Left ventricle myocardium inferior (tissue), 1 donor: ENCODE results near the gene RFTN1. TPM values are rescaled to one million over a fixed set of nuclear protein-coding genes. Genes with fewer than 3 reads are reported as not detected.

Experiments
- DNase-seq: peaks from one replicate; pipeline ENCODE4 v3.0.0-alpha.2; 2020
- H3K27ac ChIP-seq: fragments of 200-600 bp; replicated peaks from 2 replicates; pipeline ENCODE4 v1.8.0; 2021
- H3K27me3 ChIP-seq: fragments of 200-600 bp; 2 replicates; pipeline ENCODE4 v1.8.0; 2021; ENCODE audit warnings: low read depth
- H3K36me3 ChIP-seq: fragments of 200-600 bp; 2 replicates; pipeline ENCODE4 v1.8.0; 2021
- H3K4me1 ChIP-seq: fragments of 200-600 bp; 2 replicates; pipeline ENCODE4 v1.8.0; 2021
- H3K4me3 ChIP-seq: fragments of 200-600 bp; 2 replicates; pipeline ENCODE4 v1.8.0; 2021; ENCODE audit warnings: mild to moderate bottlenecking, moderate library complexity
- H3K9me3 ChIP-seq: fragments of 200-600 bp; replicated peaks from 2 replicates; pipeline ENCODE4 v1.8.0; 2021
- intact Hi-C: fragments of 100-400 bp; cut with micrococcal nuclease; formaldehyde crosslinking; loops from one replicate; pipeline ENCODE4 v1.11.0; 2022
- total RNA-seq: library from RNA; stranded (reverse); fragmentation: NEBNext Ultra II Directional; extraction: Animal tissue kit (Norgen Biotek cat#: 25700); gene quantifications from one replicate; pipeline ENCODE4 v1.2.1, GENCODE V29; 2021
- TF ChIP-seq, protein P1 (sequence below): fragments of 200-600 bp; IDR thresholded peaks from 2 replicates; pipeline ENCODE4 v1.8.0; 2021; ENCODE audit warnings: antibody characterized with exemption, mild to moderate bottlenecking, borderline replicate concordance
- donor health status: DM: no; HTN: yes; CAD: no; lungs with severe emphysema.

The RFTN1 gene
- total RNA-seq, 1 donor from 2014 or later = 22.9 TPM

DNA sequence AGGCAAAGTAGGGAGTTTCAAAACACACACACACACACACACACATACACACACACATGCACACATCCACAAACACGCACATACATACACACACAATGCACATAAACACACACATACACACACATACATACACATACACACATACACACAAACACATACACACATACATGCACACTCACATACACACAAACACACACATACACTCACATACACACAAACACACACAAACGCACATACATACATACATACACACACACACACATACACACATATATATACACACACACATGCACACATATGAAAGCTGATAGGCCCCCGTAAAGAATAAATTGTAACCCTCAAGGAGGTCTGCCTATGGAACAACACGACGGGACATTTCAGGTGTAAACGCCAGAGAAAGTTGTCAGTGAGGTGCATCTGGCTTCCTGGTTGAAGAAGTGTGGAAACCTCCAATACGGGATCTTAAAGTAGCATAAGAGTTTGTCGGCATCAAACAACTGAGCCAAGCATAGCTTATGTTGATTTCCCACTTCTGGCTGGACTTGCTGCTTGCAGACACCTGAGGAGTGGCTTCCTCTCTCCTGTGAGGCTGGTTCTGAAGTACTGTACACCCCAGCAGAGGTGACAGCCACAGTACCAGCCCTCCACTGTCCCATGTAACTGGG, 5.8 kb downstream of the RFTN1 start:
- Histone ChIP-seq H3K9me3 (no peaks in the 10 kb centered on the region), H3K4me3 (no peak overlapping the region)
- intact Hi-C loops = no loop called here

DNA sequence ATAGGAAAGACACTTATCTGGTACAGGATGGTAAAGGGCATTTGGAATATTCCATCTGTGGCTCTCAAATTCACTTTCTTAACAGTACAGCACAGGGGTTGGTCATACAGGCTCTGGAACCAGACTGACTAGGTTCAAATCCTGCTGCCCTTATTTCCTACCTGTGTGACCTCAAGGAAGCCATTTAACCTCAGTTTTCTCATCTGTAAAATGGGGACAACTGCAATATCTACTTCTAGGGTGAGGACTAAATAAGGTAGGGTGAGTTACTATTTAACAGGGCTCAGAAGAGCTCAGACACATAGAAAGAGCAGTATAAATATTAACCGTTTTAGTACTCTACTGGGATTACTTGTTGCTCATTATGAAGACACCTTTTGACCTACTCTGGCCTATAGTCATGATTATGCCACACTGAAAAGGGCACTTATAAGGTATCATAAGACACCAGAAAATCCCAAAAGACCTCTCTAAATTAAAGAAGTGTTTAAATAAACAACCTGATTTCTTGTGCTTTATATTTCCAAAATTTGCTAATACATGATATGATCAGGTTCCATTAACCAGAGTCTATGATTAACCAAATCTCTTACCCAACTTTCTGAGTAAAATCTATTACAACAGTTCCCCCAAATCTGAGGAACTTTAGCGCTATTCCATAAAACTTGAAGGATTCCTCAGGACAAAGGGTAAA, 6.5 kb downstream of the RFTN1 start:
- Histone ChIP-seq H3K9me3 (no peaks in the 10 kb centered on the region), H3K36me3 (peaks cover 12% of the 10 kb centered on the region), H3K4me1 (peaks cover 99% of the 10 kb centered on the region), H3K27me3 (no peaks in the 10 kb centered on the region), H3K4me3 (no peak overlapping the region), H3K27ac (no peak overlapping the region)
- no peak for DNase-seq
- TF ChIP-seq, protein P1, sequence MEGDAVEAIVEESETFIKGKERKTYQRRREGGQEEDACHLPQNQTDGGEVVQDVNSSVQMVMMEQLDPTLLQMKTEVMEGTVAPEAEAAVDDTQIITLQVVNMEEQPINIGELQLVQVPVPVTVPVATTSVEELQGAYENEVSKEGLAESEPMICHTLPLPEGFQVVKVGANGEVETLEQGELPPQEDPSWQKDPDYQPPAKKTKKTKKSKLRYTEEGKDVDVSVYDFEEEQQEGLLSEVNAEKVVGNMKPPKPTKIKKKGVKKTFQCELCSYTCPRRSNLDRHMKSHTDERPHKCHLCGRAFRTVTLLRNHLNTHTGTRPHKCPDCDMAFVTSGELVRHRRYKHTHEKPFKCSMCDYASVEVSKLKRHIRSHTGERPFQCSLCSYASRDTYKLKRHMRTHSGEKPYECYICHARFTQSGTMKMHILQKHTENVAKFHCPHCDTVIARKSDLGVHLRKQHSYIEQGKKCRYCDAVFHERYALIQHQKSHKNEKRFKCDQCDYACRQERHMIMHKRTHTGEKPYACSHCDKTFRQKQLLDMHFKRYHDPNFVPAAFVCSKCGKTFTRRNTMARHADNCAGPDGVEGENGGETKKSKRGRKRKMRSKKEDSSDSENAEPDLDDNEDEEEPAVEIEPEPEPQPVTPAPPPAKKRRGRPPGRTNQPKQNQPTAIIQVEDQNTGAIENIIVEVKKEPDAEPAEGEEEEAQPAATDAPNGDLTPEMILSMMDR = no peak
- intact Hi-C loops = no loop called here

More for the DNA sequence above, 5.8 kb downstream of the RFTN1 start:
- Histone ChIP-seq H3K27me3 (no peaks in the 10 kb centered on the region), H3K36me3 (peaks cover 12% of the 10 kb centered on the region), H3K4me1 (peaks cover 99% of the 10 kb centered on the region), H3K27ac (no peak overlapping the region)
- DNase-seq = no peak
- TF ChIP-seq, protein P1 = no peak

DNA sequence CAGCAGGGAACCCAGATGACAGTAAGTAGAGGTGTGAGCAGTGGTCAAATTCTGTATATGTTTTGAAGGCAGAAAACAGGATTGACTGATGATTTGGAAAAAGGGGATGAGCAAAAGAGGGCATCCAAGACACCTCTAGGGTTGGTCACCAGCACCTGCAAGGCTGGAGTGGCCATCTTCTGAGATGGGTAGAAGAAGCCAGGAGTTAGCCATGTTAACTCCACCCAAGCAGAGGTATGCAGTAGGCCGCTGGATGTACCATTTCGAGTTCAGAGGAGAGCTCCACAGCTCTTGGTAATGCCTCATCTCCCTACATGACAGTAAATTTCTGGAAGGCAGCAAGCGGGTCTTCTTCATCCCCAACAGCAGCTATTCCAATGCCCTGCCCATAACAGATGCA, 7.0 kb downstream of the RFTN1 start:
- TF ChIP-seq, protein P1 = no peak

DNA sequence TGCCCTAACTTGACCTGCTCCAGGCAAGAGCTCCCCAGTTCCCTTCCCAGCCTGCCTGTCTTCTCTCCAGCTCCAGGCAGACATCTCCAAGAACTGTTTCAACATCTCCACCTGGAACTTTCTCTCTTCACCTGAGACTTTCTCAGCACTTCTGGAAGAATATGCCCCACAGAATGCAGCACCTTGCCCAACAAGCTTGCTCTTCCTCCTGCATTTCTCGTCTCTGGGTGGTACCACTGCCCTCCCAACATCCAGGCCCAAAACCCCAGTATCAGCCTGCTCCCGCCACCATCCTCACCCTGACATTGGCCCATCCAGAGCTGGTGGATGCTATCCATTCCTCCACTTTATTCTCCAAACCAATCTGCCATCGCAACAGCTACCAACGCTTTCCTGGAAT, 8.8 kb downstream of the RFTN1 start:
- no peak overlapping the region for H3K4me3 ChIP-seq
- no peaks in the 10 kb centered on the region for H3K9me3 ChIP-seq
- DNase-seq = no peak
- no peak overlapping the region for H3K27ac ChIP-seq
- peaks cover 94% of the 10 kb centered on the region for H3K4me1 ChIP-seq
- H3K27me3 ChIP-seq = no peaks in the 10 kb centered on the region
- TF ChIP-seq, protein P1 = no peak
- peaks cover 24% of the 10 kb centered on the region for H3K36me3 ChIP-seq
- intact Hi-C loops = no loop called here

More for the DNA sequence above, 7.0 kb downstream of the RFTN1 start:
- DNase-seq = no peak
- no peak overlapping the region for H3K27ac ChIP-seq
- no peaks in the 10 kb centered on the region for H3K27me3 ChIP-seq
- peaks cover 12% of the 10 kb centered on the region for H3K36me3 ChIP-seq
- peaks cover 99% of the 10 kb centered on the region for H3K4me1 ChIP-seq
- intact Hi-C loops = no loop called here
- H3K9me3 ChIP-seq = no peaks in the 10 kb centered on the region
- no peak overlapping the region for H3K4me3 ChIP-seq

DNA sequence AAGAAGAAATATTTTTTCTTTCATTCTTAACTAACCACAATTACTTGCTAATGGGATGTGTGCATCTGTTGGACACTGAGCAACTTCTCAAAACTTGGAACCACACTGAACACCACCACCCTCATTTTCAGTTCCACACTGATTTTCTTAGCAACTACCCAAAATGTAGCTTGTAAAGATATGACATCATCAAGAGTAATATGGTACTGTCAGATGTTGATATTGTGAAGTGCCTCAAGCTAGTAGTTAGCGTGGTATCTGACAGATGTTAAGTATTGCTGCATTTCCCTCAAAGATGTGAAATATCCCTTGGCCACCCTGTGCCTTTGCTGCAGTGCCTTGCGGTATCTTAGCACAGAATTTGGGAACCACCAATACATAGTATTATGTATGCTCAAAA, 9.3 kb downstream of the RFTN1 start:
- TF ChIP-seq, protein P1 = no peak
- Histone ChIP-seq H3K4me3 (no peak overlapping the region), H3K9me3 (no peaks in the 10 kb centered on the region), H3K27me3 (no peaks in the 10 kb centered on the region), H3K36me3 (peaks cover 24% of the 10 kb centered on the region), H3K4me1 (peaks cover 94% of the 10 kb centered on the region), H3K27ac (no peak overlapping the region)
- intact Hi-C loops = no loop called here
- DNase-seq = no peak
